Measurements from ENCODE around the gene DPF1. TPM values are rescaled to one million over a fixed set of nuclear protein-coding genes. Genes with fewer than 3 reads are reported as not detected.

DPF1 gene
- total and polyA plus RNA-seq, 2 experiments from 2014 or later: 6.5 to 7.8 TPM

GRCh38 chr19:38204728-38205127 is 19.3 kb downstream of the DPF1 start:
- Histone ChIP-seq H3K27ac (no peak overlapping the region), H3K9me3 (ENCODE audit: low read depth) (no peaks in the 10 kb centered on the region), H3K27me3 (peaks cover 9% of the 10 kb centered on the region), H3K36me3 (no peaks in the 10 kb centered on the region), H3K4me3 (no peak overlapping the region), H3K4me1 (ENCODE audit: low read depth) (peaks cover 10% of the 10 kb centered on the region)
- TF ChIP-seq, protein P1, sequence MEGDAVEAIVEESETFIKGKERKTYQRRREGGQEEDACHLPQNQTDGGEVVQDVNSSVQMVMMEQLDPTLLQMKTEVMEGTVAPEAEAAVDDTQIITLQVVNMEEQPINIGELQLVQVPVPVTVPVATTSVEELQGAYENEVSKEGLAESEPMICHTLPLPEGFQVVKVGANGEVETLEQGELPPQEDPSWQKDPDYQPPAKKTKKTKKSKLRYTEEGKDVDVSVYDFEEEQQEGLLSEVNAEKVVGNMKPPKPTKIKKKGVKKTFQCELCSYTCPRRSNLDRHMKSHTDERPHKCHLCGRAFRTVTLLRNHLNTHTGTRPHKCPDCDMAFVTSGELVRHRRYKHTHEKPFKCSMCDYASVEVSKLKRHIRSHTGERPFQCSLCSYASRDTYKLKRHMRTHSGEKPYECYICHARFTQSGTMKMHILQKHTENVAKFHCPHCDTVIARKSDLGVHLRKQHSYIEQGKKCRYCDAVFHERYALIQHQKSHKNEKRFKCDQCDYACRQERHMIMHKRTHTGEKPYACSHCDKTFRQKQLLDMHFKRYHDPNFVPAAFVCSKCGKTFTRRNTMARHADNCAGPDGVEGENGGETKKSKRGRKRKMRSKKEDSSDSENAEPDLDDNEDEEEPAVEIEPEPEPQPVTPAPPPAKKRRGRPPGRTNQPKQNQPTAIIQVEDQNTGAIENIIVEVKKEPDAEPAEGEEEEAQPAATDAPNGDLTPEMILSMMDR (IDR thresholded peaks at IDR 0.05; ENCODE audit: low read depth, low read length): no peak
- DNase-seq (ENCODE audit: low read depth in 1 of 2, low spot score in 1 of 2): no peak

GRCh38 chr19:38204096-38204495 is 19.9 kb downstream of the DPF1 start:
- H3K27me3 ChIP-seq: peaks cover 3% of the 10 kb centered on the region
- H3K4me3 ChIP-seq: no peak overlapping the region
- no peaks in the 10 kb centered on the region for H3K36me3 ChIP-seq
- H3K27ac ChIP-seq: no peak overlapping the region
- TF ChIP-seq, protein P1 (IDR thresholded peaks at IDR 0.05; ENCODE audit: low read depth, low read length): no peak
- DNase-seq (ENCODE audit: low read depth in 1 of 2, low spot score in 1 of 2): no peak
- no peaks in the 10 kb centered on the region for H3K9me3 ChIP-seq (ENCODE audit: low read depth)
- peaks cover 7% of the 10 kb centered on the region for H3K4me1 ChIP-seq (ENCODE audit: low read depth)

DNA sequence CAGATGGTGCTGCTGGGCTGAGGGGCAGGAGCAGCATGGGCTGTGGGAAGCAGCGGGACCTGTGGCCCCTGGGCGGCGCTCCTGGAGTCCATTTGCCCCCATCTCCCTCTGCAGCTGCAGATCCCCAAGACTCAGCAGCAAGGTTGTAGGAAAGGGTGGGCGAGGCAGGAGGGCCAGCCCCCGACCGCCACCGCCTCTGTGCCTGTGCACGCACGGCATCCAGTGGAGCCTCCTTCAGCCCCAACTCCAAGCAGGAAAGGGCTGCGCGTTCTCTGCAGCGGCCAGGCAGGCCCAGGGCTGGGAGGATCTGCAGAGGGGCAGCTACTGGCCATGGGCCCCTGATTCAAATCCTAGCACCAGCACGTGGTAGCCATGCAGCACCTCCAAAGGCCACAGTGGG is 20.8 kb downstream of the DPF1 start:
- H3K27me3 ChIP-seq: no peaks in the 10 kb centered on the region
- no peaks in the 10 kb centered on the region for H3K36me3 ChIP-seq
- H3K27ac ChIP-seq: no peak overlapping the region
- H3K4me3 ChIP-seq: no peak overlapping the region
- TF ChIP-seq, protein P1 (IDR thresholded peaks at IDR 0.05; ENCODE audit: low read depth, low read length): no peak
- no peak for DNase-seq (ENCODE audit: low read depth in 1 of 2, low spot score in 1 of 2)
- H3K4me1 ChIP-seq (ENCODE audit: low read depth): peaks cover 7% of the 10 kb centered on the region
- H3K9me3 ChIP-seq (ENCODE audit: low read depth): no peaks in the 10 kb centered on the region

DNA sequence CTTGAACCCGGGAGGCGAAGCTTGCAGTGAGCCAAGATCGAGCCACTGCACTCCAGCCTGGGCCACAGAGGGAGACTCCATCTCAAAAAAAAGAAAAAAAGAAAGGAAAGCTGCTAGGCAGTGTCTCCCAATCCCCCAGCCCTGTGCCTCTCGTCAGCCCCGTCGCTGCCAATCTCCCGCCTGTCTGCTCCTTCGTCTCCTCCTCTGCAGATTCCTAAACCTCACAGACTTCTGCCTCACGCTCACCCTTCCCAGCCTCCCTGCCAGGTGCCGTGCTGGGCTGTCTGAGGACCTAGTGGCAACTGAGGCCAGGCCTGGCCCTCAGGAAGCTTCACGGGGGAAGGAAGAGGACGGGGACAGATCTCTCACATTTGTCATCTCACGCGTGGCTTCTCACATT is 21.5 kb downstream of the DPF1 start:
- Histone ChIP-seq H3K36me3 (no peaks in the 10 kb centered on the region), H3K9me3 (ENCODE audit: low read depth) (no peaks in the 10 kb centered on the region), H3K4me1 (ENCODE audit: low read depth) (peaks cover 1% of the 10 kb centered on the region), H3K27me3 (no peaks in the 10 kb centered on the region), H3K27ac (no peak overlapping the region), H3K4me3 (no peak overlapping the region)
- TF ChIP-seq, protein P1 (IDR thresholded peaks at IDR 0.05; ENCODE audit: low read depth, low read length): no peak
- DNase-seq (ENCODE audit: low read depth in 1 of 2, low spot score in 1 of 2): no peak

GRCh38 chr19:38201731-38202130 is 22.3 kb downstream of the DPF1 start:
- no peaks in the 10 kb centered on the region for H3K27me3 ChIP-seq
- H3K9me3 ChIP-seq (ENCODE audit: low read depth): no peaks in the 10 kb centered on the region
- H3K36me3 ChIP-seq: no peaks in the 10 kb centered on the region
- TF ChIP-seq, protein P1 (IDR thresholded peaks at IDR 0.05; ENCODE audit: low read depth, low read length): no peak
- no peaks in the 10 kb centered on the region for H3K4me1 ChIP-seq (ENCODE audit: low read depth)
- no peak for DNase-seq (ENCODE audit: low read depth in 1 of 2, low spot score in 1 of 2)
- H3K27ac ChIP-seq: no peak overlapping the region
- H3K4me3 ChIP-seq: no peak overlapping the region

DNA sequence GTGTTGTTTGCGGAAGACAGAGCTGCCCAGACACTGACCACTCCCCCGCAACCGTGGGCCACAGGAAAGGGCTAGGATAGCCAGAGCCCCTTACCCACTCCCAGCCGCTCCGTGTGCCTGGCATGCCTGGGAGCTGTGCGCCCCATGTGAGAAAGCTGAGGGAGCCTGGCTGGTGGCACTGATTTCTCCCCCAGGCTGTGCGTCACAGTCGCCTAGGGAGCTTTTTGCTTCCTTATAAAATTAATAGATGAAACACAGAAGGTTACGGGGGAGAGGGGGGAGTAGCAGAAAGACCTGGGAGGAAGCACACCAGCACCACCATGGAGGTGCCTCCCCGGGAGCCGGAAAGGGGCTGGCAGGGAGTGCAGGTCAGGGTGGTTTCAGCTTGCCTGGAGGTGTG is 24.7 kb downstream of the DPF1 start:
- Histone ChIP-seq H3K4me3 (no peak overlapping the region), H3K27ac (no peak overlapping the region), H3K9me3 (ENCODE audit: low read depth) (no peaks in the 10 kb centered on the region), H3K36me3 (no peaks in the 10 kb centered on the region), H3K4me1 (ENCODE audit: low read depth) (no peaks in the 10 kb centered on the region), H3K27me3 (no peaks in the 10 kb centered on the region)
- no peak for DNase-seq (ENCODE audit: low read depth in 1 of 2, low spot score in 1 of 2)
- TF ChIP-seq, protein P1 (IDR thresholded peaks at IDR 0.05; ENCODE audit: low read depth, low read length): no peak

All from cardiac muscle cell (in vitro differentiated cells and primary cell).